K562 (cell line): Measurements from ENCODE around the gene KMT2E. TPM values are rescaled to one million over a fixed set of nuclear protein-coding genes. Genes with fewer than 3 reads are reported as not detected.

ENCODE experiments used
- ATAC-seq: fragments of 200-7000 bp; cut with Tn5 transposase; 3 replicates; pipeline ENCODE4 v1.9.1; 2020; ENCODE audit warnings: moderate library complexity
- BruUV-seq: library from RNA; stranded (reverse); fragments of 400-500 nt; replicated peaks from 2 replicates; lab custom pipeline; 2021; lab: Mats Ljungman, UMichigan
- CTCF ChIA-PET: fragments of 300-600 bp; formaldehyde crosslinking; extraction: SDS; loops from one replicate; lab custom pipeline; 2021; ENCODE audit warnings: low intra/inter-chr PET ratio; lab: Yijun Ruan, JAX
- POLR2A ChIA-PET: fragments of 300-600, 350-650 bp; sonication (Branson Sonifier 250); formaldehyde crosslinking; extraction: SDS; loops from one replicate; lab custom pipeline; 2021; ENCODE audit warnings: antibody characterized with exemption, inconsistent platforms; lab: Yijun Ruan, JAX
- DNase-seq, 4 experiments: peaks; one replicate each; pipeline versions ENCODE4 v3.0.0 to v3.0.0-alpha.2; 2011 to 2018; ENCODE audit warnings: low spot score in 3 of 4, mixed read lengths in 3 of 4; ENCODE audit errors: extremely low read depth in 1 of 4
- FAIRE-seq: peaks from 2 replicates; lab custom pipeline; 2011; peaks lifted over from hg19 to GRCh38; lab: Jason Lieb, UNC
- H2AFZ ChIP-seq: 2 replicates; pipeline ENCODE4 v1.6.0; 2011; ENCODE audit warnings: low read depth, low read length, control low read depth, inconsistent platforms
- H3K27ac ChIP-seq: fragments of 200-600 bp; 3 replicates; pipeline ENCODE4 v1.8.0; 2011; ENCODE audit warnings: low read depth, mild to moderate bottlenecking, control low read depth, inconsistent platforms, low read length, moderate library complexity, mixed read lengths; ENCODE audit errors: extremely low read depth
- H3K27me3 ChIP-seq, 2 experiments: fragments of 300-600 bp in 1 of 2; 2 replicates in 1 of 2; 3 replicates in 1 of 2; pipeline versions ENCODE4 v1.6.0 to v1.8.0; 2011; ENCODE audit warnings: inconsistent platforms in 2 of 2, low read length in 2 of 2, mild to moderate bottlenecking in 1 of 2, mixed read lengths in 1 of 2, moderate library complexity in 1 of 2; ENCODE audit not compliant: control insufficient read depth in 2 of 2, insufficient read depth in 2 of 2
- H3K36me3 ChIP-seq: fragments of 300-600 bp; 3 replicates; pipeline ENCODE4 v1.8.0; 2011; ENCODE audit warnings: mild to moderate bottlenecking, low read length, inconsistent platforms; ENCODE audit not compliant: control insufficient read depth, insufficient read depth
- H3K4me1 ChIP-seq, 2 experiments: fragments of 200-600 bp in 1 of 2; replicated peaks in 1 of 2; 2 replicates in 1 of 2; 3 replicates in 1 of 2; pipeline versions ENCODE4 v1.5.1 to v1.8.0; 2011; ENCODE audit warnings: inconsistent platforms in 2 of 2, low read length in 2 of 2, mild to moderate bottlenecking in 1 of 2, mixed read lengths in 1 of 2, moderate library complexity in 1 of 2; ENCODE audit not compliant: control insufficient read depth in 2 of 2, insufficient read depth in 2 of 2
- H3K4me2 ChIP-seq: 2 replicates; pipeline ENCODE4 v1.6.1; 2011; ENCODE audit warnings: low read length, control low read depth, inconsistent platforms, mixed read lengths; ENCODE audit not compliant: insufficient read depth
- H3K4me3 ChIP-seq: fragments of 200-600 bp; sonication (generic), shearing (Covaris generic); 2 replicates; pipeline ENCODE4 v1.5.1; 2016; ENCODE audit warnings: control low read depth, inconsistent platforms
- H3K79me2 ChIP-seq: fragments of 200-600 bp; 3 replicates; pipeline ENCODE4 v1.8.0; 2011; ENCODE audit warnings: low read length, inconsistent platforms; ENCODE audit not compliant: control insufficient read depth, insufficient read depth
- H3K9ac ChIP-seq, 2 experiments: 2 replicates each; pipeline versions ENCODE4 v1.6.0 to v1.6.1; 2011; ENCODE audit warnings: low read depth in 2 of 2, low read length in 2 of 2, control low read depth in 1 of 2, inconsistent platforms in 1 of 2, mild to moderate bottlenecking in 1 of 2, mixed read lengths in 1 of 2; ENCODE audit not compliant: insufficient read depth in 1 of 2
- H3K9me1 ChIP-seq: one replicate; pipeline ENCODE4 v1.6.0; 2011; ENCODE audit warnings: inconsistent platforms, mild to moderate bottlenecking, low read length, moderate library complexity; ENCODE audit not compliant: control insufficient read depth, insufficient read depth
- H3K9me3 ChIP-seq: replicated peaks from 2 replicates; pipeline ENCODE4 v1.5.1; 2011; ENCODE audit warnings: low read depth, low read length, inconsistent platforms; ENCODE audit not compliant: control insufficient read depth, insufficient read depth
- H4K20me1 ChIP-seq: replicated peaks from 2 replicates; pipeline ENCODE4 v1.6.1; 2011; ENCODE audit warnings: low read length, inconsistent platforms, mixed read lengths; ENCODE audit not compliant: control insufficient read depth, insufficient read depth
- BRD9 ChIP-seq: fragments of 450-650 bp; IDR thresholded peaks from 2 replicates; pipeline ENCODE4 v1.6.1; 2018; ENCODE audit warnings: low read depth; ENCODE audit not compliant: partially characterized antibody
- CREB3 ChIP-seq: fragments of 450-650 bp; conservative IDR thresholded peaks from 2 replicates; pipeline ENCODE4 v1.6.1; 2016; ENCODE audit warnings: missing genetic modification characterization, low read depth, mild to moderate bottlenecking, missing compliant biosample characterization, moderate library complexity
- CREB3L1 ChIP-seq: fragments of 450-650 bp; IDR thresholded peaks from 2 replicates; pipeline ENCODE4 v1.6.1; 2014; ENCODE audit warnings: low read depth, mild to moderate bottlenecking, moderate library complexity, borderline replicate concordance
- ELK3 ChIP-seq: fragments of 450-650 bp; formaldehyde crosslinking; IDR thresholded peaks from 2 replicates; pipeline ENCODE4 v1.4.0; 2020; ENCODE audit warnings: mild to moderate bottlenecking
- FOXM1 ChIP-seq, 2 experiments: fragments of 450-650 bp in 1 of 2; sonication (generic) in 1 of 2; formaldehyde crosslinking in 1 of 2; IDR thresholded peaks; 2 replicates each; pipeline versions ENCODE4 v1.6.1 to v1.9.0; 2017 to 2022; ENCODE audit warnings: low read depth in 2 of 2, mild to moderate bottlenecking in 2 of 2, missing genetic modification reagents in 1 of 2, moderate library complexity in 1 of 2
- GABPA ChIP-seq: fragments of 200-800 bp; sonication (Bioruptor generic); conservative IDR thresholded peaks from 2 replicates; pipeline ENCODE4 v1.6.1; 2016; ENCODE audit warnings: low read depth, missing genetic modification characterization, missing compliant biosample characterization
- HDGF ChIP-seq: fragments of 450-650 bp; IDR thresholded peaks from 2 replicates; pipeline ENCODE4 v1.6.1; 2016
- POLR2B ChIP-seq: fragments of 450-650 bp; IDR thresholded peaks from 2 replicates; pipeline ENCODE4 v1.6.1; 2018; ENCODE audit warnings: low read depth; ENCODE audit not compliant: partially characterized antibody
- STAT5A ChIP-seq: IDR thresholded peaks from 2 replicates; pipeline ENCODE4 v1.6.1; 2012; ENCODE audit warnings: low read length, inconsistent platforms, borderline replicate concordance
- ZNF76 ChIP-seq: fragments of 250-450 bp; sonication (Bioruptor Pico); IDR thresholded peaks from 2 replicates; pipeline ENCODE4 v1.4.0; 2020; ENCODE audit warnings: mild to moderate bottlenecking, moderate library complexity, borderline replicate concordance
- WGBS: fragments of 100-300 bp; shearing (Covaris generic); methylation state at CpG from one replicate; pipeline ENCODE4 v1.1.6; 2016; ENCODE audit warnings: low coverage, mixed read lengths; ENCODE audit not compliant: insufficient coverage; ENCODE audit errors: missing lambda C conversion rate; 5-methylcytosine and 5-hydroxymethylcytosine counted together
- in situ Hi-C: fragments of 300-500 bp; cut with MboI; formaldehyde crosslinking; loops from 4 replicates; pipeline ENCODE4 v1.15.0; 2018; ENCODE audit warnings: inconsistent platforms, mixed read lengths
- intact Hi-C: fragments of 100-400 bp; cut with micrococcal nuclease; formaldehyde crosslinking; loops from 2 replicates; pipeline ENCODE4 v1.14.2; 2022
- polyA plus RNA-seq, 8 experiments: library from polyadenylated mRNA; depleted of rRNA in 4 of 8; stranded (reverse) in 5 of 8; unstranded in 3 of 8; fragments of >200 nt; fragmentation: Nextera tagmentation in 2 of 8; fragmentation: Illumina TruSeq in 1 of 8; extraction: Ambion mirVana in 2 of 8; extraction: Trizol in 1 of 8; gene quantifications; 2 replicates each; pipeline versions ENCODE4 v1.2.1 to v1.2.3, GENCODE V29; 2011 to 2014; ENCODE audit warnings: inconsistent platforms in 1 of 8, missing spikeins in 1 of 8
- total RNA-seq, 7 experiments: library from RNA; depleted of rRNA in 6 of 7; stranded (reverse); fragments of >200 nt in 6 of 7; fragmentation: Illumina TruSeq in 2 of 7; extraction: Trizol in 2 of 7; gene quantifications; 2 replicates each; pipeline versions ENCODE4 v1.2.1 to v1.2.3, GENCODE V29; 2011 to 2021; ENCODE audit warnings: low replicate concordance in 1 of 7
- TF ChIP-seq, protein P1 (sequence below): fragments of 150-350 bp; IDR thresholded peaks from 2 replicates; pipeline ENCODE4 v1.6.1; 2014; ENCODE audit warnings: low read depth, mild to moderate bottlenecking, low read length, borderline replicate concordance

KMT2E gene
- total and polyA plus RNA-seq, 9 of the 15 experiments (the other 6 are each of a cell fraction or from before 2014, with no cell fraction given): 8.9 to 55.3 (median 38.1) TPM

GRCh38 chr7:105133358-105133757 is 119.4 kb downstream of the KMT2E start (continued):
- TF ChIP-seq FOXM1 (IDR thresholded peaks at IDR 0.05; ENCODE audit: low read depth) (no peak), FOXM1 (CRISPR knock-in tag; IDR thresholded peaks at IDR 0.05; ENCODE audit: low read depth) (no peak), GABPA (no peak), POLR2B (no peak)
- TF ChIP-seq, all 486 proteins: peak for 0

GRCh38 chr7:105133986-105134655 is 120.1 kb downstream of the KMT2E start:
- Histone ChIP-seq H3K79me2 (peaks cover 13% of the 10 kb centered on the region; the same call in 1 of the 3 replicates), H2AFZ (no peak overlapping the region), H3K27me3 (no peaks in the 10 kb centered on the region), H3K9me3 (peaks cover 5% of the 10 kb centered on the region; the same call in 1 of the 2 replicates), H3K4me1 (peaks cover 13 to 34% of the 10 kb centered on the region in 2 experiments), H3K9me1 (no peaks in the 10 kb centered on the region), H3K4me3 (no peak overlapping the region), H3K4me2 (no peak overlapping the region), H4K20me1 (peaks cover 3% of the 10 kb centered on the region; the same call in 1 of the 2 replicates), H3K27ac (no peak overlapping the region), H3K9ac (0 out of 4 replicates have a peak overlapping the region, but pooled peaks of 1 of the 2 experiments have one; percentile 15), H3K36me3 (peaks cover 35% of the 10 kb centered on the region)
- BruUV-seq: no TSS peak
- WGBS: 52% methylated on average over 9 of the region's 9 CpGs
- no peak for ATAC-seq
- ChIA-PET CTCF (no interaction called here), POLR2A (interaction anchor here (1.0 kb wide), 1 partner anchor 9 kb away, joined by 4 read pairs; no protein-coding TSS in a partner anchor)
- DNase-seq: no peak
- in situ Hi-C loops: no loop called here
- intact Hi-C loops: loop anchor here (5.0 to 10.0 kb wide), 2 partner anchors 149 to 212 kb away; no protein-coding TSS in a partner anchor
- FAIRE-seq: no peak
- TF ChIP-seq BRD9 (no peak), CREB3L1 (peak; percentile 40; the same call in 1 of the 2 replicates), ZNF76 (no peak), HDGF (no peak), ELK3 (no peak), CREB3 (tag) (no peak), STAT5A (no peak)
- TF ChIP-seq, protein P1, sequence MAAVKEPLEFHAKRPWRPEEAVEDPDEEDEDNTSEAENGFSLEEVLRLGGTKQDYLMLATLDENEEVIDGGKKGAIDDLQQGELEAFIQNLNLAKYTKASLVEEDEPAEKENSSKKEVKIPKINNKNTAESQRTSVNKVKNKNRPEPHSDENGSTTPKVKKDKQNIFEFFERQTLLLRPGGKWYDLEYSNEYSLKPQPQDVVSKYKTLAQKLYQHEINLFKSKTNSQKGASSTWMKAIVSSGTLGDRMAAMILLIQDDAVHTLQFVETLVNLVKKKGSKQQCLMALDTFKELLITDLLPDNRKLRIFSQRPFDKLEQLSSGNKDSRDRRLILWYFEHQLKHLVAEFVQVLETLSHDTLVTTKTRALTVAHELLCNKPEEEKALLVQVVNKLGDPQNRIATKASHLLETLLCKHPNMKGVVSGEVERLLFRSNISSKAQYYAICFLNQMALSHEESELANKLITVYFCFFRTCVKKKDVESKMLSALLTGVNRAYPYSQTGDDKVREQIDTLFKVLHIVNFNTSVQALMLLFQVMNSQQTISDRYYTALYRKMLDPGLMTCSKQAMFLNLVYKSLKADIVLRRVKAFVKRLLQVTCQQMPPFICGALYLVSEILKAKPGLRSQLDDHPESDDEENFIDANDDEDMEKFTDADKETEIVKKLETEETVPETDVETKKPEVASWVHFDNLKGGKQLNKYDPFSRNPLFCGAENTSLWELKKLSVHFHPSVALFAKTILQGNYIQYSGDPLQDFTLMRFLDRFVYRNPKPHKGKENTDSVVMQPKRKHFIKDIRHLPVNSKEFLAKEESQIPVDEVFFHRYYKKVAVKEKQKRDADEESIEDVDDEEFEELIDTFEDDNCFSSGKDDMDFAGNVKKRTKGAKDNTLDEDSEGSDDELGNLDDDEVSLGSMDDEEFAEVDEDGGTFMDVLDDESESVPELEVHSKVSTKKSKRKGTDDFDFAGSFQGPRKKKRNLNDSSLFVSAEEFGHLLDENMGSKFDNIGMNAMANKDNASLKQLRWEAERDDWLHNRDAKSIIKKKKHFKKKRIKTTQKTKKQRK: no peak
